K562 (cell line): ENCODE measurements around the gene YPEL1. TPM values are rescaled to one million over a fixed set of nuclear protein-coding genes. Genes with fewer than 3 reads are reported as not detected.
A peak's percentile ranks its signal among the peaks of the same experiment; 100 is the strongest.

ENCODE experiments used
- HCFC1 ChIP-seq: IDR thresholded peaks from 2 replicates; pipeline ENCODE4 v1.6.1; 2012; ENCODE audit warnings: low read depth, low read length, improper control_type of control experiment
- HDAC1 ChIP-seq, 2 experiments: fragments of 450-650 bp; IDR thresholded peaks; 2 replicates each; pipeline ENCODE4 v1.6.1; 2016 to 2017; ENCODE audit warnings: inconsistent platforms in 1 of 2, mild to moderate bottlenecking in 1 of 2, moderate library complexity in 1 of 2
- HNRNPLL ChIP-seq: fragments of 200-400 bp; formaldehyde crosslinking; IDR thresholded peaks from 2 replicates; pipeline ENCODE4 v1.6.1; 2017; ENCODE audit warnings: low read length, low read depth, mild to moderate bottlenecking; ENCODE audit not compliant: poor library complexity, severe bottlenecking
- HNRNPUL1 ChIP-seq: fragments of 200-400 bp; formaldehyde crosslinking; IDR thresholded peaks from 2 replicates; pipeline ENCODE4 v1.6.1; 2017; ENCODE audit warnings: low read length
- MAFK ChIP-seq: IDR thresholded peaks from 2 replicates; pipeline ENCODE4 v1.6.1; 2011; ENCODE audit warnings: low read length, improper control_type of control experiment
- NRF1 ChIP-seq, 2 experiments: fragments of 450-650 bp; IDR thresholded peaks in 1 of 2; conservative IDR thresholded peaks in 1 of 2; 2 replicates each; pipeline ENCODE4 v1.6.1; 2014; ENCODE audit warnings: mild to moderate bottlenecking in 2 of 2
- PHB ChIP-seq: fragments of 250-450 bp; sonication (Bioruptor Pico); IDR thresholded peaks from 2 replicates; pipeline ENCODE4 v1.5.0; 2021
- RNF219 ChIP-seq: fragments of 250-450 bp; sonication (Bioruptor Pico); IDR thresholded peaks from 2 replicates; pipeline ENCODE4 v1.5.0; 2022; ENCODE audit warnings: mild to moderate bottlenecking
- STAT6 ChIP-seq: sonication (generic); formaldehyde crosslinking; IDR thresholded peaks from 2 replicates; pipeline ENCODE4 v1.8.1; 2023; ENCODE audit warnings: mild to moderate bottlenecking, missing genetic modification reagents
- ZC3H11A ChIP-seq: IDR thresholded peaks from 2 replicates; pipeline ENCODE4 v1.6.1; 2012; ENCODE audit warnings: low read depth, low read length, improper control_type of control experiment
- ZNF165 ChIP-seq: fragments of 250-450 bp; sonication (Bioruptor Pico); IDR thresholded peaks from 2 replicates; pipeline ENCODE4 v1.4.0; 2020; ENCODE audit warnings: borderline replicate concordance
- ZNF277 ChIP-seq: fragments of 250-450 bp; sonication (Bioruptor Pico); IDR thresholded peaks from 2 replicates; pipeline ENCODE4 v1.8.0; 2022; ENCODE audit warnings: inconsistent platforms, mild to moderate bottlenecking, moderate library complexity, borderline replicate concordance
- ZSCAN32 ChIP-seq: fragments of 450-650 bp; formaldehyde crosslinking; IDR thresholded peaks from 2 replicates; pipeline ENCODE4 v1.4.0; 2020; ENCODE audit warnings: mild to moderate bottlenecking, moderate library complexity
- polyA plus RNA-seq, 8 experiments: library from polyadenylated mRNA; depleted of rRNA in 4 of 8; stranded (reverse) in 5 of 8; unstranded in 3 of 8; fragments of >200 nt; fragmentation: Nextera tagmentation in 2 of 8; fragmentation: Illumina TruSeq in 1 of 8; extraction: Ambion mirVana in 2 of 8; extraction: Trizol in 1 of 8; gene quantifications; 2 replicates each; pipeline versions ENCODE4 v1.2.1 to v1.2.3, GENCODE V29; 2011 to 2014; ENCODE audit warnings: inconsistent platforms in 1 of 8, missing spikeins in 1 of 8
- total RNA-seq, 7 experiments: library from RNA; depleted of rRNA in 6 of 7; stranded (reverse); fragments of >200 nt in 6 of 7; fragmentation: Illumina TruSeq in 2 of 7; extraction: Trizol in 2 of 7; gene quantifications; 2 replicates each; pipeline versions ENCODE4 v1.2.1 to v1.2.3, GENCODE V29; 2011 to 2021; ENCODE audit warnings: low replicate concordance in 1 of 7
- TF ChIP-seq, protein P1 (sequence below), 2 experiments: fragments of 450-650 bp in 1 of 2; sonication (generic) in 1 of 2; formaldehyde crosslinking; conservative IDR thresholded peaks; 2 replicates each; pipeline versions ENCODE4 v1.4.0 to v1.8.1; 2020 to 2022; ENCODE audit warnings: mild to moderate bottlenecking in 1 of 2, missing genetic modification reagents in 1 of 2
- TF ChIP-seq, protein P2 (sequence below): fragments of 250-450 bp; sonication (Bioruptor Pico); IDR thresholded peaks from 2 replicates; pipeline ENCODE4 v1.8.0; 2021; ENCODE audit warnings: moderate library complexity, mild to moderate bottlenecking, inconsistent platforms
- TF ChIP-seq, protein P3 (sequence below): sonication (generic); formaldehyde crosslinking; IDR thresholded peaks from 2 replicates; pipeline ENCODE4 v1.8.1; 2023; ENCODE audit warnings: mild to moderate bottlenecking, missing genetic modification reagents

The YPEL1 gene
- total and polyA plus RNA-seq, 9 of the 15 experiments (the other 6 are each of a cell fraction or from before 2014, with no cell fraction given), result 0.07 to 2.2 (median 0.46) TPM

DNA sequence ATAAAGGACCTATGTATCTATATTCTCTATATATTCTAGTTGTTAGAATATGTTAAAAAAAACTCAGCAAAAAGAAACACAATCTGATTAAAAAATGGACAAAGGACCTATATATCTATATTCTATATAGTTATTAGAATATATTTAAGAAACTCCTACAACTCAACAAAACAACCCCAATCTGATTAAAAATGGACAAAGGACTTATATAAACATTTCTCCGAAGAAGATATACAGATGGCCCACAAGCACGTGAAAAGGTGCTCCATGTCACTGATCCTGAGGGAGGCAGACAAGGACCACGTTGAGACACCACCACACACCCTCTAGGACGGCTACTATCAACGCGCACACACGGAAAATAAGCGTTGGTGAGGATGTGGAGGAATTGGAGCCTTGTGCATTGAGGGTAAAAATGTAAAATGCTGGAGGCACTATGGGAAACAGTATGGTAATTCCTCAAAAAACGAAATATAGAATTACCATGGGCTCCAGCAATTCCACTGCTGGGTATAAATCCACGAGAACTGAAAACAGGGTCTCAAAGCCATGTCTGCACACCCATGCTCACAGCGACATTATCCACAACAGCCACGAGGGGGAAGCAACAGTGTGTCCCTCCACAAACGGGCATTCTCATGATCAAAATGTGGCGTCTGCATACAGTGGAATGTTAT lies 22.7 kb downstream of the YPEL1 start (continued):
- TF ChIP-seq, protein P1, sequence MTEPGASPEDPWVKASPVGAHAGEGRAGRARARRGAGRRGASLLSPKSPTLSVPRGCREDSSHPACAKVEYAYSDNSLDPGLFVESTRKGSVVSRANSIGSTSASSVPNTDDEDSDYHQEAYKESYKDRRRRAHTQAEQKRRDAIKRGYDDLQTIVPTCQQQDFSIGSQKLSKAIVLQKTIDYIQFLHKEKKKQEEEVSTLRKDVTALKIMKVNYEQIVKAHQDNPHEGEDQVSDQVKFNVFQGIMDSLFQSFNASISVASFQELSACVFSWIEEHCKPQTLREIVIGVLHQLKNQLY (CRISPR knock-in tag; conservative IDR thresholded peaks at IDR 0.05), result peak in 1 of 2 experiments; percentile 71; a peak in 1 of 4 replicates
- no peak for TF ChIP-seq ZSCAN32 (CRISPR knock-in tag)
- peak; percentile 99 for TF ChIP-seq STAT6 (CRISPR knock-in tag)
- peak; percentile 43; the same call in 1 of the 2 replicates for TF ChIP-seq HCFC1
- TF ChIP-seq ZNF277 (CRISPR knock-in tag), result no peak
- TF ChIP-seq, protein P2, sequence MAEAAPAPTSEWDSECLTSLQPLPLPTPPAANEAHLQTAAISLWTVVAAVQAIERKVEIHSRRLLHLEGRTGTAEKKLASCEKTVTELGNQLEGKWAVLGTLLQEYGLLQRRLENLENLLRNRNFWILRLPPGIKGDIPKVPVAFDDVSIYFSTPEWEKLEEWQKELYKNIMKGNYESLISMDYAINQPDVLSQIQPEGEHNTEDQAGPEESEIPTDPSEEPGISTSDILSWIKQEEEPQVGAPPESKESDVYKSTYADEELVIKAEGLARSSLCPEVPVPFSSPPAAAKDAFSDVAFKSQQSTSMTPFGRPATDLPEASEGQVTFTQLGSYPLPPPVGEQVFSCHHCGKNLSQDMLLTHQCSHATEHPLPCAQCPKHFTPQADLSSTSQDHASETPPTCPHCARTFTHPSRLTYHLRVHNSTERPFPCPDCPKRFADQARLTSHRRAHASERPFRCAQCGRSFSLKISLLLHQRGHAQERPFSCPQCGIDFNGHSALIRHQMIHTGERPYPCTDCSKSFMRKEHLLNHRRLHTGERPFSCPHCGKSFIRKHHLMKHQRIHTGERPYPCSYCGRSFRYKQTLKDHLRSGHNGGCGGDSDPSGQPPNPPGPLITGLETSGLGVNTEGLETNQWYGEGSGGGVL (CRISPR knock-in tag), result no peak
- no peak for TF ChIP-seq ZNF165
- no peak for TF ChIP-seq NRF1 (conservative IDR thresholded peaks at IDR 0.05 in 1 of 2, IDR thresholded peaks at IDR 0.05 in 1 of 2)
- TF ChIP-seq, protein P3, sequence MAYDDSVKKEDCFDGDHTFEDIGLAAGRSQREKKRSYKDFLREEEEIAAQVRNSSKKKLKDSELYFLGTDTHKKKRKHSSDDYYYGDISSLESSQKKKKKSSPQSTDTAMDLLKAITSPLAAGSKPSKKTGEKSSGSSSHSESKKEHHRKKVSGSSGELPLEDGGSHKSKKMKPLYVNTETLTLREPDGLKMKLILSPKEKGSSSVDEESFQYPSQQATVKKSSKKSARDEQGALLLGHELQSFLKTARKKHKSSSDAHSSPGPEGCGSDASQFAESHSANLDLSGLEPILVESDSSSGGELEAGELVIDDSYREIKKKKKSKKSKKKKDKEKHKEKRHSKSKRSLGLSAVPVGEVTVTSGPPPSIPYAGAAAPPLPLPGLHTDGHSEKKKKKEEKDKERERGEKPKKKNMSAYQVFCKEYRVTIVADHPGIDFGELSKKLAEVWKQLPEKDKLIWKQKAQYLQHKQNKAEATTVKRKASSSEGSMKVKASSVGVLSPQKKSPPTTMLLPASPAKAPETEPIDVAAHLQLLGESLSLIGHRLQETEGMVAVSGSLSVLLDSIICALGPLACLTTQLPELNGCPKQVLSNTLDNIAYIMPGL, result peak; percentile 80
- 0 out of 2 replicates have a peak, but pooled peaks have one; percentile 15 for TF ChIP-seq HNRNPUL1
- no peak for TF ChIP-seq HDAC1 (IDR thresholded peaks at IDR 0.05)
- TF ChIP-seq HNRNPLL, result peak; percentile 35
- TF ChIP-seq MAFK, result peak; percentile 58
- peak; percentile 95; the same call in 1 of the 2 replicates for TF ChIP-seq ZC3H11A
- TF ChIP-seq RNF219 (CRISPR knock-in tag), result no peak
- TF ChIP-seq PHB (CRISPR knock-in tag), result no peak
